Iris pigment epithelial cell (primary cell): ENCODE results near the gene NBL1.

Experiments used
- DNase-seq: peaks from one replicate; pipeline ENCODE4 v3.0.0-alpha.2; 2011; ENCODE audit warnings: low read depth

NBL1 gene

GRCh38 chr1:19646377-19647319 is 2.5 kb downstream of the NBL1 start:
- no peak for DNase-seq

DNA sequence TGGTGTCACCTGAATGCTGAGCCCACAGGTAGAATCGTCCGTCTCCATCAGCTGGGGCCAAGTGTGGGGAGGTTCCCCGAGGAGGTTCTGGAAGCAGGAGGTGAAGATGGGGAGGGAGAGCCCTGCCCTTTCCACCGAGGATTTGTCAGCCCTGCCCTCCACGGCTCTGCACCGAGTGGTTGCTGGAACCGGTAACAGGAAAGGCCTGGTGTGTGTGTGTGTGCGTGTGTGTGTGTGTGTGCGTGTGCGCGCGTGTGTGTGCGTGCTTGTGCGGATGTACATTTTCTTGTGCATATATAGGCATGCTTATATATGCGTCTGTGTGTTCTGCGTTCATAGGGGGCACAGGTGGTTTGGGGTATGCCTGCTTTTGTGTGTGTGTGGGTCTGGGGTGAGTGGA is 3.5 kb downstream of the NBL1 start:
- DNase-seq, result no peak

DNA sequence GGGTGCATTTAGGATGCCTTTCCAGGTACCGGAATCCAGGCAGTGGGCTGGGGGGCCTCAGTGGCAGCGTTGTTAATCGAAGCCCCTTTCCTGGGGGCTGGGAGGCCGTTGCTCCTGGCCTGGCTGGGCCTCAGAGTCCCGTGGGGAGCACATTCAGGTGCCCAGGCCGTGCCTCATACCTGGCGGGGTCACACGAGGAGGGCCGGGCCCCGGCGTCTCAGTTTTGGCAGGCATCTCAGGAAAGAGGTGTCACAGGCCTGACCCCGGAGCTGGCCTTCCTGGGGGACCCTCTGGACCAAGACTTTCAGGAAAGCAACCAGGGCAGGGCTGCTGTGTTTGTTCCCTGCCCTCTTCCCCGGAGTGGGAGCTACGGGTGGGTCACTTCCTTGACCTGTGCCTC is 4.1 kb downstream of the NBL1 start:
- no peak for DNase-seq

DNA sequence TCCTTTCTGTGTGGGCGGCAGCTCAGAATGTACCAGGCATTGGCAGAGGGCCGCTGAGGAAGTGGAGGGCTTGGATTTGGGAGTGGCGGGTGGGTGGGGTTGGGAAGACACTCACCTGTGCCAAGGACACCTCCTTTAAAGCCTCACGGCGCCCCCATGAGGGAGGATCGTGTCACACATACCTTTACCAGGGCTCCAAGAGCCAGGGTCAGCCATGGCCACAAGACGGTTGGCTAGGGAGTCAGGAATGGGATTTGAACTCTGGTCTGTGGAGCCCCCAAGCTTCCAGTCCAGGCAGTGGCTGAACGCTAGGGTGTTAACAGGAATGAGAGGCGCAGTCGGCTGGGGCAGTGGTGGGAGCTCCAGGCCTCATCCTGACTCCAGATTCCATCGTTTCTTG is 4.6 kb downstream of the NBL1 start:
- peak; percentile 31 for DNase-seq

- DNase-seq, result no peak
Measured at GRCh38 chr1:19650416-19651140, 6.5 kb downstream of the NBL1 start.

GRCh38 chr1:19651141-19651737 is 7.1 kb downstream of the NBL1 start:
- peak; percentile 59 for DNase-seq

- DNase-seq, result peak; percentile 45
Measured at GRCh38 chr1:19654386-19654785, 10.3 kb downstream of the NBL1 start.

GRCh38 chr1:19654886-19655717 is 11.0 kb downstream of the NBL1 start:
- no peak for DNase-seq

GRCh38 chr1:19655718-19656080 is 11.6 kb downstream of the NBL1 start:
- DNase-seq, result no peak

- DNase-seq, result no peak
Measured at GRCh38 chr1:19656134-19656779, 12.1 kb downstream of the NBL1 start.

DNA sequence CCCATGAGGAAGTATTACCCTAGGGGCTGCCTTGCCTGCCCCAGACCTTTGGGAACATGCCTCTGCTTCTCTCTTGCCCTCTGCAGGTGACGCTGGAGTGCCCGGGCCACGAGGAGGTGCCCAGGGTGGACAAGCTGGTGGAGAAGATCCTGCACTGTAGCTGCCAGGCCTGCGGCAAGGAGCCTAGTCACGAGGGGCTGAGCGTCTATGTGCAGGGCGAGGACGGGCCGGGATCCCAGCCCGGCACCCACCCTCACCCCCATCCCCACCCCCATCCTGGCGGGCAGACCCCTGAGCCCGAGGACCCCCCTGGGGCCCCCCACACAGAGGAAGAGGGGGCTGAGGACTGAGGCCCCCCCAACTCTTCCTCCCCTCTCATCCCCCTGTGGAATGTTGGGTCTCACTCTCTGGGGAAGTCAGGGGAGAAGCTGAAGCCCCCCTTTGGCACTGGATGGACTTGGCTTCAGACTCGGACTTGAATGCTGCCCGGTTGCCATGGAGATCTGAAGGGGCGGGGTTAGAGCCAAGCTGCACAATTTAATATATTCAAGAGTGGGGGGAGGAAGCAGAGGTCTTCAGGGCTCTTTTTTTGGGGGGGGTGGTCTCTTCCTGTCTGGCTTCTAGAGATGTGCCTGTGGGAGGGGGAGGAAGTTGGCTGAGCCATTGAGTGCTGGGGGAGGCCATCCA is 12.8 kb downstream of the NBL1 start:
- no peak for DNase-seq

- no peak for DNase-seq
Measured at GRCh38 chr1:19657511-19657910, 13.4 kb downstream of the NBL1 start.

- DNase-seq, result no peak
Measured at GRCh38 chr1:19658186-19658585, 14.1 kb downstream of the NBL1 start.

GRCh38 chr1:19661721-19662228 is 17.7 kb downstream of the NBL1 start:
- DNase-seq, result no peak

GRCh38 chr1:19662313-19662712 is 18.2 kb downstream of the NBL1 start:
- DNase-seq, result no peak

DNA sequence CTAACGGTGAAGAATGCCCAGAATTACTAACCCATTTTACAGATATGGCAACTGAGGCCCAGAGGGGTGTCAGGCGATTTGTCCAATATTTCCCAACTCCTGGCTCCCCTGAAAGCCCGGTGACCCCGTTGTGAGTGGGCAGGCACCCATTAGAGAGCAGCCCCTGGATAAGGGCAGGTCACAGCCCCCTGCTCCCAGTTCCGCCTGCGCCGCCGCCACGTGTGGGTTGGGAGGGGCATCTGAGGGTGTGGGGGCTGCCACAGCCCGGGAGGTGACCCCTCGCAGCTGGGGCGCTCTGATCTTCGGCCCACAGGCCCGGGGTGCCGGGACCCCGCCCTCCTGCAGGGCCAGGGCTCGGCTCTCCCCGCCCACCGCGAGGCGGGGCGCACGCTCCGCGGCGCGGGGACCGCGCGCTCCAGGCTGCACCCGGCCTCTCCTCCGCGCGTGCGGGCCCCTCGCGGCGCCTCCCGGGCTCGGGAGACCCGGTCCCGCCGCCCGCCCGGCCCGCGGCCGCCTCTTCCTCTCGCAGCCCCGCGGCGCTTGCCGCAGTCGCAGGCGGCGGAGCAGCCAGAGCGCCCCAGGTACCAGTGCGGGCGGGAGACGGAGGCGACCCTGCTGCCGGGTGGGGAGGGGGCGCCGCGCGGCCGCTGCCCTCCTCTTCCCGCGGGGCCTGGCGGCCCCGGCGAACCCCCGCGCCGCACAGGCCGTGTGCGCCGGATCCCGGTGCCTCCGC is 20.5 kb downstream of the NBL1 start, which contains the start of gene HTR6:
Gene HTR6 (plus strand): TSS at position 423 of the 733 bp plus-strand sequence. CDS start 879 bp downstream, outside the sequence.
- no peak for DNase-seq

GRCh38 chr1:19665186-19665495 is 21.0 kb downstream of the NBL1 start:
- no peak for DNase-seq

GRCh38 chr1:19665496-19666465 is 21.7 kb downstream of the NBL1 start:
- DNase-seq, result no peak

DNA sequence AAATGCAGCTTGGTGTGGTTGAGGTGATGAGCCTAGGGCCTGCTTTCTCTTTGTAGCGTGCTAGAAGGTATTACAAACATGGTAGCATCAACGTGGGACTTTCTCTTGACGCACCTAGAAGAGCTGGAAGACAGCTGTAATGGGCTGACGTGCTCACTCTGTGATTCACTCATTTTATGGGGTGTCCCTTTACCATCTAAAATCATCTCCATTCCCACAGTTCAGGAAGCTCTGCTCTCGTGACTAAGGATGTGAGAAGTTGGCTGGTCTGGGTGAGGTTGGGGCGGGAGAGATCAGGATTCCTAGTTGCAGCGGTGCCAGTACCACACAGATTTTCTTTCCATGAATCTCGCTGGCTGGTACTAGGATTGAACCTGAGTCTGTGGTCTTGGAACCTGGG is 24.8 kb downstream of the NBL1 start:
- no peak for DNase-seq
